HG02970 (cell line): ENCODE data around the gene LHX6.

Source experiments
- ATAC-seq: cut with Tn5 transposase; IDR thresholded peaks from one replicate; pipeline ENCODE4 v1.9.1; 2021; ENCODE audit warnings: mild to moderate bottlenecking, moderate library complexity, moderate number of reproducible peaks; ENCODE audit not compliant: unreplicated experiment, low FRiP score

The LHX6 gene

GRCh38 chr9:122239722-122240121 is 11.0 kb upstream of the LHX6 start:
- ATAC-seq, result no peak

DNA sequence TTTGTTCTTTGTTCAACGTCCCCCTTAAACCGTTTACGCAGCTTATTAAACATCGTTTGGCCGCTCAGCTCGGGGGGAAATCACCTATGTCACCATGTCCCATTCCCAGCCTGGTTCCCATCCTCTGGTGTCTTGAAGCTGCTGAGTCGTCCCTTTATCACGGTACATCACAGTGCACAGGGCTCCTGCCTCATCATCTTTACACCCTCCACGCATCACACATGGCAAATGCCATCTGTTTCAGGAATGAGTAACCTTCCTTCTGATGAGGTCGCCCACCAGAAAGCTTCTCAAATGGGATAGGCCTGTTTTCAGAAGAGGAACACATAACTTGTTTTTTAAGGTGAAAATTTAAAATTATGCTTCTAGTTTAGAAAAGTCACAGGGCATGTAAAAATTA is 7.9 kb upstream of the LHX6 start:
- no peak for ATAC-seq

- ATAC-seq, result no peak
Measured at GRCh38 chr9:122234022-122234748, 5.4 kb upstream of the LHX6 start.

DNA sequence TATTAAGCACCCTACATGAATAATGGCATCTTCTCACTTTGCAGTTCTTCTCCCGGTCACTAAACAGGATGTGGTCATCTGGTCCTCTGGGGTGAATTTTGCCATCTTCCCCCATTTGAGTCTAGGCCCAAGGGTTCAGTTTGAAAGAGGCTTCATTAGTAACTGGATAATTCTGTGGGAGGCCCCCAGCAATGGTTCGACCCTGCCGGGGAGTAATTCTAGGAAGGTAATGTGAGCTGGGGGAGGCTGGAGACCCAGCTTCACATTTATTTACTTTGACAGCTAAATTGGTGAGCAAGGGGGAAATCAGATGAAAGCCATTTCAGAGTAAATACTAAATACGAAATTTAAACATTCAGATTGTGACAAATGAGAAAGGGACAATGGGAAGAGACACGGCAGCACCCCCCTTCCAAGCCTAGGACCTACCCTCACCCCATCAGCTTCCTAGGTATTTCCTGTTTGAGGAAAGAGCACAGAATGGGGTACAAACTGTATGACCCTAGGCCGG is 4.1 kb upstream of the LHX6 start:
- ATAC-seq, result no peak

DNA sequence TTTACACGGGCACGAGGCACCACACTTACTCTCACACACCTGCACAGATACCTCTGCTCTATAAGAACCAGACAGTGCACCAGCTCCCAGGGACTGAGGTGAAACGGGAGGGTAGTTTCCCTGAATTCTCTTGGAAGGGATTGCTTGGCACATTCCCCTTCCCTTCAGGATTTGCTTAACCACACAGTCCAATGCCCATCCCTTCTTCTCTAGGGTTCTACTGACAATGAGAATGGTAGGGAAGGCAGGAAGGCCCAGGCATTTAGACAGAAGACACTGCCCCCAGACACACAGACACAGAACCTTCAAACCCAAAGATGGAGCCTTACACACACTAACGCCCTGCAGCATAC is 704 bp upstream of the LHX6 start:
- ATAC-seq, result no peak

DNA sequence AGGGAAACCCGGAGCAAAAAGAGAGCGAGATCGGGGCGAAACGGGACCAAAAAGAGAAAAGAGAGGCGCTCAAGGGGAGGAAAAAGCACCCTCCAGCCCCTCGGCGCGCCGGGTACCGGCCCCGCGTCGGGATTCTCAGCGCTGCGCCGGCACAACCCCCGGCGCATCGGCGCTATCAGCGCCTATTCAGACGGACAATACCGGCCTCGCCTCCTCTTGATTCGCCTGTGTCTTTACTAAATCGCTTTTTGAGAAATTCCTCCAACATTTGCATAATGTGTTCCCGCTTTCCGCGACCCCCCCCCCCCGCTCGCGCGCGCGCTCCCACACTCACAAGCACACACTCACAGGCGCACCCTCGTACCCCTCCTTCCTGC is 578 bp downstream of the LHX6 start:
- ATAC-seq, result no peak

GRCh38 chr9:122227575-122227900 is 1.2 kb downstream of the LHX6 start:
- no peak for ATAC-seq

DNA sequence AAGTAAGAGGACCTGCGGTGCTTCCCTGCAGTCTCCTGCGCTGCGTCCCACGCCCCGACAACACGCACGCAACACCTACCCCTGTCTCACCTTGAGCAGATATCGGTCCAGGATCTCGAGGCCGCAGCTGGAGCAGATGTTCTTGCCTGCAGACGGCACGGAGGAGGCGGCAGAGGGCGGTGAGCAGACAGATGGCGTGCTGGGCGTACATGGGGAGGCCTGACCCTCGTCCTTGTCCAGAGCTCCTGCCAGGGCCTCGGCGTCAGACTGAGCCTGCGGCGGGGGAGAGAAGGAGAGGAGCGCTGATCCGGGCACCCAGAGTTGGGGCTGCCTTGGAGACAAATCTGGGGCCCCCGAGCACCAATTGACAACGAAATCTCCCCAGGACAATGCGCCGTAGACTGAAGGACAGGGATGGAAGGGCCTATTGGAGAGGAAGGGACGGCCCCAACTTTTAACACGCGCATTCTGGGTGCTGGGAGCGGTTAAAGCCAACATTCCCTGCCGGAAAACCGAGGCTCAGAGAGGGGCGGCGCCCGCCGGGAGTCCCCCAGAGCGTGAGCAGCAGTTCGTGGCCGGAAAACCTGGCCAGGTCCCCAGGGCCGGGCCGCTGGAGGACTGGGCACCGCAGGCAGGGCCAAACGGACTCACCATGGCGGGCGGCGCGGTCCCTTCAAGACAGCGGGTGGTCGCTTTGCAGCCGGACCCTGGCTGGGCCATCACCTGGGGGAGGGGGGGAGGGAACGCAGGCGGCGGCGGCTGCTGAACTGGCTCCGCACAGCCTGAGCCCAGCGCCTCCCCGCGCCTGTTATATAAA is 1.8 kb downstream of the LHX6 start:
- no peak for ATAC-seq

DNA sequence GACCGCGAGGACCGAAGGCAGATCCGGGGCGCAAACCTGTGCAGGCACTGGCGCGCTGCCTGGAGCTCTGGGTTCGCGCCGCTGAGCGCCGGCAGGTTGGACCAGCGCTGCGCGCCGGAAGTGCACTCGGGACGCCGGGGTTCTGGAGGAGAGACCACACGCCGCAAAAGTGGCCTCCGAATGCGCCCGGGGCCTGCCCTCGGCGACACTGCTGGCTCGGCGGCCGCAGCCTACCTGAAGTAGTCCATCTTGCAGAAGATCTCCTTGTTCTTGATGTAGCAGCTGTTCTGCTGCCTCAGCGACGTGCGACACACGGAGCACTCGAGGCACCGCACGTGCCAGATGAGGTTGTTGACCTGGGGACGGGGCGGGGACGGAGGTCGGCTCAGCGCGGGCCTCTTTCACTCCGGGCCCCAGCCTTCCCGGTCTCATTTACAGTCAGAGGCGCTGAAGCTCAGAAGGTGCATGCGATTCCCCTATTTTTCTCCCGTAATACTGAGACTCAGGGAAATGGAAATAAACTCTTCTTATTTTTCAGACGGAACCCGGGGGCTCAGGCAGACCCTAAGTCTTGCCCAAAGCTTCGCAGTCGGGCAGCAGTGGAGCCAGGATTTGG is 2.5 kb downstream of the LHX6 start:
- ATAC-seq, result no peak

DNA sequence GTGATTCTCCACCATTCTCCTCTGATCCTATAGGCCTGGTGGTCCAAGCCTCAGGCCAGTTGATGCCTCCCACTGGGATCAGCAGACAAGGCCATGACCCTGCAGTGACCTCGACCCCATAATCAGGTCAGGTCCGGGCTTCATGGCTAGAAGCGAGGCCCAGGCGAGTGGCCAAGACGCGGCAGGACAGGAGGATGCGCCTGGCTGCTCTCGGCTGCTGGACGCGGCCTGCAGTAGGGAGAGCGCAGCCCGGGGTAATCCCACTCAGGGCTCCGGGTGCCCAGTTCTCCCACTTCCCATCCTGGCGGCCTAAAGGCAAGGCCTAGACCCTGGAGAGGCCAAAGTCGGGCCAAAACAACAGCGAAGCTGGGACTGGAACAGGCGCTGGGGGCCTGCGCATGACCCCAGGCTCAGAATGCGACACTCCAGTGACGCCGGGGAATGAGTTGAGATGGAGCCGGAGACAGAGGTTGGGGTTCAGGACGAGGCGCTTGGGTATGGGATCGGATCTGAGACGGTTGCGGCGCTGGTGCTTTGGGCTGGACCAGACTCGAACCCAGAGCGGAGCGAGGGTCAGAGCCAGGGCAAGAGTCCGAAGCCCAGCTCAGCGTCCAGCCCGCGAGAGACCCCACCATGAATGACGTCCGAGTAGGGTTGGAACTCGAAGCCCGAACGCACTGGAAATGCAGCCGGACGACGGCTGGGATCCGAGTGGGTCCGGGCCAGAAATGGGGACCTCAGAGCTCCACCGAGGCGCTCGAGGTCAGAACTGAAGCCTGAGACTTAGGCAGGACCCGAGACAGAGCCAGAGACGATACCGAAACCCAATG is 3.2 kb downstream of the LHX6 start:
- no peak for ATAC-seq

DNA sequence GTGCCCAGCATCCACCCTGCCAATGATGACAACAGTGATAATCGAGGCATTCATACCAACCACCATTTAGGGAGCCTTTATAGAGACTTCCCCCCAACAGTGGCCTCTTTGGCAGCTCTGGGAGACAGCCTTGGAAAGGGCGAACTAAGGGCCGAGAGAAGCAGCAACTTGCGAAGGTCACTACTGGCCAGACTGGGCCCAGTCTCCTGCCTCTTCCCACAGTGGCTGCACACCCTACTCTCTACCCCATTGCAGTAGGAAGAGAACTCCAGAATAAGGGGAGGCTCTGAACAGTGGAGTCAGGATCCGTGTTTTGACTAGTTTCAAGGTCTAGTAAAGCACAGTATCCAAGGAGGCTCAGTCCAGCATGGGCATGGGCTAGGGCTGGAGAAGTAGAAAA is 5.3 kb downstream of the LHX6 start:
- ATAC-seq, result no peak

- ATAC-seq, result no peak
Measured at GRCh38 chr9:122222791-122223190, 6.0 kb downstream of the LHX6 start.

- ATAC-seq, result no peak
Measured at GRCh38 chr9:122221183-122221811, 7.5 kb downstream of the LHX6 start.

GRCh38 chr9:122220673-122221182 is 8.0 kb downstream of the LHX6 start:
- ATAC-seq, result no peak

DNA sequence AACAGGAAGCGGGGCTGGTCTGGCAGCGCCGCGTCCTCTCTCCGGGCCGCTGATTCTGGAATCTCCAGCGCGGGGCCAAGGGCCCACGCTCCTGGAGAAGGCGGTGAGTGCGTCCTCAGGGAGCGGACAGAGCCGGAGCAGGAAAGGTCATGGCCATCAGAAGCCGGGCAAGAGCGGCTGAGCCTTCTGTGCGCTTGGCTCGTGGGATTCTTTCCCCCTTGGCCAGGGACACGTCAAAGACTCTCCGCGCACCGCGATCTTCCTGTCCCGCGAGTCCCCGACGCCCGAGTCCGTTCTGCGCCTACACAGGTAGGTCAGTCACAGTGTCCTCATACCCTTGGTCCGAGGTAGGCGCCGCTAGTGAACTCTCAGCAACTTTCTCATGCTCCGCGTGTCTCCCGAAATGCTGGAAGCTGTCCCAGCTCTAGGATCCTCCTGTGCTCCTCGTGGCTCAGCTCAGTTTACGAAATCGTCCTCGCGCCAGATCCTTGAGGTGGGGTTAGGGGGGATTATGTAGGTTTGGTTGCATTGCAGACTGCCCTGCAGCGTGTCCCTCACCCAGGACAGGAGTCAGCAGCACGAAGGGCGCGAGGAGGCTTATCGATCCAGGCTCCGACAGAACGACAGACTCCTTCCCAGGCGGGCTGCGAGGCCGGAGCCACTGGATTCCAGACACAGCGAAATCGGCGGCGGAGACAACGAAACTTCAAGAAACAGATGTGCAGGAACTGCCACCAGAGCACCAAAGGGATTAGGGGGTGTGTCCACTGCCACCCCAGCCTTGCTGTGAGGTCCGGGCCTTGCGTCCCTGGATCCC is 8.7 kb downstream of the LHX6 start:
- ATAC-seq, result no peak

DNA sequence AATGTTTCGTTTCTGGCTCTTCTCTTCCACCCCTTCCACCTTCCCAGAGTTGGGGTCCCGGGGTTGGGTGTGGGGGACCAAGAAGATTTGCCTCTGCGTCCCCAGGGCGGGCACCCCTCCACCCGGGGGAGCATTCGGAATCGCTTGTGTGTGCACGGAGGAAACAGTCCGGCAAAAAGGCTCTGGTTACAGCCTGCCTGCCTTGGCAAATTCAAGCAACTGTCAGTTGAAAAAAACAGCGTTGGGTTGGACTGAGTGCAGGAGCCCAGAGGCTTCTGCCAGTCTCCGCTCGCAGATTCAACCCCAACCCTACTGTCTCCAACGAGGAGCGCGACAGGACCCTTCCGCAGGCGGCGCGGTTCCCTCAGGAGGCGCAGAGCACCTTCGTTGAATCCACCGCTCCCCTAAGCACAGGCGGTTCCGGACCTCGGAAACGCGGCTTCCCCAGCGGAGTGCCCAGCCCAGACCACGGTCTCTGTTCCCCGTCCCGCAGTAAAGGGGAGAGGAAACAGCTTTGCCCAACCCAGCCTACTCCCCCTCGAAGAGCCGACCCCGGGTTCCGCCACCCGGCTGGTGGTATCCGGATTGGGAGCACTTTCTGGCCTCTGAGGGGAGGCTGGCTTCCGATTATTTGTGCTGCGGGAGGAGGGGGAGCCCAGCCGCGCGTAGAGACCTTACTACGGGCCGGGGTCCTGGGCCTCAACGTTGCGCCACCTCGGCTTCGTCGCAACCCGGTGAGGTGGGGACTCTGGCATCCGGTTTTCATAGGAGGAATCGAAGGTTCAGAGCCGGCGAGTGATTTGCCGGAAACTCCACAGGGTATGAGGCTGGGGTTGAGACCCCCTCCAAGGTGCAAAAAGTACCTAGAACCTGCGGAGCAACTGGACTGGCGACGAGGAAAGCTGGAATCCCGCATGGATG is 9.6 kb downstream of the LHX6 start:
- ATAC-seq, result no peak

- ATAC-seq, result no peak
Measured at GRCh38 chr9:122218071-122218934, 10.5 kb downstream of the LHX6 start.
